LNCaP clone FGC (cell line): ENCODE data around the gene ATRNL1.

Experiments
- DNase-seq: peaks from one replicate; pipeline ENCODE4 v3.0.0-alpha.2; 2011; ENCODE audit warnings: low read depth
- H3K4me3 ChIP-seq: 2 replicates; pipeline ENCODE4 v1.5.1; 2011; ENCODE audit warnings: mild to moderate bottlenecking, low read depth, low read length, control low read depth
- TF ChIP-seq, protein P1 (sequence below): IDR thresholded peaks from 2 replicates; pipeline ENCODE4 v1.5.1; 2012; ENCODE audit warnings: mild to moderate bottlenecking; ENCODE audit not compliant: control insufficient read depth, insufficient read depth; ENCODE audit errors: extremely low read depth

ATRNL1 gene

DNA sequence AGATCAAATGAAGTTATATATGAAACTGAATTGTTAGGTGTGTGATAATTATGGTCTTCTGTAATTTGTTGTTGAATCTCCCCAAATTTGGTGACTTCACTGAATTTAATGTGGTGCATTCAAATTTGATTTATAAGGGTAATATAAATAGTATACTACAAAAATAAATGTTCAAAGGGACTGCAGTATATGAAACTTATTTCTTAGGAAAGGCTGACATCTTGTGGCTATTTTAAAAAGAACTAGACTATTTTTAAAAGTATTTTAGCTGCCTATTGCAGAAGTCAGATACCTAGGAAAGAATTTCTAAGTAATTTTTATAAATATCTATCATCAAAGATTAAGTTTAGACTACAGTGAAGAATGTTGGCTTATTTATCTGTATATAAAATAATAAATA, 36.6 kb downstream of the ATRNL1 start:
- TF ChIP-seq, protein P1, sequence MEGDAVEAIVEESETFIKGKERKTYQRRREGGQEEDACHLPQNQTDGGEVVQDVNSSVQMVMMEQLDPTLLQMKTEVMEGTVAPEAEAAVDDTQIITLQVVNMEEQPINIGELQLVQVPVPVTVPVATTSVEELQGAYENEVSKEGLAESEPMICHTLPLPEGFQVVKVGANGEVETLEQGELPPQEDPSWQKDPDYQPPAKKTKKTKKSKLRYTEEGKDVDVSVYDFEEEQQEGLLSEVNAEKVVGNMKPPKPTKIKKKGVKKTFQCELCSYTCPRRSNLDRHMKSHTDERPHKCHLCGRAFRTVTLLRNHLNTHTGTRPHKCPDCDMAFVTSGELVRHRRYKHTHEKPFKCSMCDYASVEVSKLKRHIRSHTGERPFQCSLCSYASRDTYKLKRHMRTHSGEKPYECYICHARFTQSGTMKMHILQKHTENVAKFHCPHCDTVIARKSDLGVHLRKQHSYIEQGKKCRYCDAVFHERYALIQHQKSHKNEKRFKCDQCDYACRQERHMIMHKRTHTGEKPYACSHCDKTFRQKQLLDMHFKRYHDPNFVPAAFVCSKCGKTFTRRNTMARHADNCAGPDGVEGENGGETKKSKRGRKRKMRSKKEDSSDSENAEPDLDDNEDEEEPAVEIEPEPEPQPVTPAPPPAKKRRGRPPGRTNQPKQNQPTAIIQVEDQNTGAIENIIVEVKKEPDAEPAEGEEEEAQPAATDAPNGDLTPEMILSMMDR: peak; percentile 27; the same call in 1 of the 2 replicates
- DNase-seq: peak; percentile 8

DNA sequence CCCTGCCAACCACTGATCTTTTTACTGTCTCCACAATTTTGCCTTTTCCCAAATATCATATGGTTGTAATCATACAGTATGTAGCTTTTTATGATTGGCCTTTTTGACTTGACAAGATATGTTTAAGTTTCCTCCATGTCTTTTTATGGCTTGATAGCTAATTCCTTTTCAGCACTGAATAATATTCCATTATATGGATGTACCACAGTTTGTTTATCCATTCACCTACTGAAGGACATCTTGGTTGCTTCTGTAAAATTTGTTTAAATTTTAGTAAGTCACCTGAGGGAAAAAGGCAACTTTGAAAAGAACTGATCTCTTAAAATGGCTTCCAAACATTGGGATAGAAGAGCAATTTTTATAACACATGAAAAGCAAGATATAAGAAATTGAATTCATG, 43.5 kb downstream of the ATRNL1 start:
- H3K4me3 ChIP-seq: no peak overlapping the region
- TF ChIP-seq, protein P1: no peak
- no peak for DNase-seq

More for the DNA sequence above, 36.6 kb downstream of the ATRNL1 start:
- no peak overlapping the region for H3K4me3 ChIP-seq

DNA sequence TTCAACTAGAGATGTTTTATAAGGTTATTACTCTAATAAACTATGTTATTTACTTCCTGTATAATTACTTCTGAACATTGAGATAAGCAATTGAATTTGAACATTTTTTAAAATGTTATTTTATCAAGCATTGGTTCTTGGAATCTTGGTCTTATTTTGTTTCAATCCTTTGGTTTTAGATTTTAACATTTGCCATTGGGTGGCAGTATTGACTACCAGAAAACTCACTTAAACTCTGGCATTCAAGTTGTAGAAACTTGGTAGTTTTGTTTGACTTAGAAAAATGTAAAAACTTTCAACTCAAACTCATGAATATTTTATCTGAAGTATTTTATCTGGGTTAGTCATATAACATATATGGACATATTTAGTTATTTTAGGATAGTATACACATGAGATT, 48.1 kb downstream of the ATRNL1 start:
- TF ChIP-seq, protein P1: peak; percentile 53
- no peak overlapping the region for H3K4me3 ChIP-seq
- DNase-seq: no peak

DNA sequence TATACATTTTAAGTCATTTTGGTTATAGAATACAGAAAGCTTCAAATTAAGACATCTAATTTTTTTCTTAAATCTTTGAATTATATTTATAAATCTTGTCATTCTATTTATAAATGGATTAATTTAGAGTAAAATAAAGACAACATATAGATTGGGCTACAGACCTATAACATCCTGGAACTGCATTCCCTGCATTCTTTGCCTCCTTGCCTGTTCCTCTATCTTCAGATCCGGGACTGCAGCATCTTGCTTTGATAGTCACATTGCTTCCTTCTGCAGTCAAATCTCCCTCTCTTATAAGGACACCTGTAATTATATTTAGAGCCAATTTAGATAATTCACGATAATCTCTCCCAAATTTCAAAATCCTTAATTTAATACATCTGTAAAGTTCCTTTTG, 64.2 kb downstream of the ATRNL1 start:
- TF ChIP-seq, protein P1: no peak
- no peak overlapping the region for H3K4me3 ChIP-seq
- DNase-seq: no peak

DNA sequence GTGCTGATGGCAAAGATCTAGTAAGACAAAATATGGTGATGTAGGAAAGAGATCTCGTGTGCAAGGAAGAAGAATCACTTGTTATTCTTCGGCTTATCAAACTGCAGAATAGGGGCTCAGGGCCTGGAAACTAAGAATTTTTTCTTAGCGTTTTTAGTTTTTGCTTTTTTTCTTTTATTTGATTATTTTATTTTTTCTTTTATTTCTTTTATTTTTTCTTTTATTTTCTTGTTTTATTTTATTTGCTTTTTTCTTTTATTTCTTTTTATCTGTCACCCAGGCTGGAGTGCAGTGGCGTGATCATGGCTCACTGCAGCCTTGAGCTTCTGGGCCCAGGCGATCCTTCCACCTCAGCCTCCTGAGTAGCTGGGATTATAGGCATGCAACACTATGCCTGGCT, 70.0 kb downstream of the ATRNL1 start:
- no peak overlapping the region for H3K4me3 ChIP-seq
- DNase-seq: no peak
- TF ChIP-seq, protein P1: no peak

DNA sequence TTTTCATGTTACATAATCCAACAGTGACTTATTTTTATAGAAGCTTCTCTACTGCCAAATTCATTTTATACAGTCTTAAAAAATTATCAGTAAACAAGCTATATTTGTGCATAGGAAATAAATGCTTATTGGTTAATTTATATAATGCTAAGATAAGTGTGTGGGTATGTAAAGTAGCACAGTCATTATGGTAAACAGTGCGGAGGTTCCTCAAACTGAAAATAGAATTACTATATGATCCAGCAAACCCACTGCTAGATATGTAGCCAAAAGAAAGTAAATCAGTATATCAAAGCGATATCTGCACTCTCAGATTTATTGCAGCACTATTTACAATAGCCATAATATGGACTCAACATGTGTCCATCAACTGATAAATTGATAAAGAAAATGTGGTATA, 71.1 kb downstream of the ATRNL1 start:
- TF ChIP-seq, protein P1: no peak

DNA sequence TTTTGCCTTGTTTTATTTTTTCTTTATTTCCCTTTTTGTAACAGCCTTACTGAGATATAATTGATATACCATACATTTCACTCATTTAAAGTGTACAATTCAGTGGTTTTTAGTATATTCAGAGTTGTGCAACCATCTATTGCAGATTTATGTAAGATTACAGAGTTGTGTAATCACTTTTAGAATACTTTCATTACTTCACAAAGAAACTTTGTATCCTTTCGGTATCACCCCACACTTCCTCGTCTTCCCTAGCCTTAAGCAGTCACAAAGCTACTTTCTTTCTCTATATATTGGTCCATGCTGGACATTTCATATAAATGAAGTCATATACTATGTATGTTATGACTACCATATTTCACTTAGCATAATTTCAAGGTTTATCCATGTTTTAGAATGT, 74.6 kb downstream of the ATRNL1 start:
- no peak for DNase-seq

More for the DNA sequence above, 71.1 kb downstream of the ATRNL1 start:
- DNase-seq: peak; percentile 21
- H3K4me3 ChIP-seq: no peak overlapping the region

More for the DNA sequence above, 74.6 kb downstream of the ATRNL1 start:
- H3K4me3 ChIP-seq: no peak overlapping the region
- TF ChIP-seq, protein P1: no peak
